Adipocyte (in vitro differentiated cells): ENCODE measurements around the gene COG1.

Experiments
- DNase-seq: peaks from one replicate; pipeline ENCODE4 v3.0.0-alpha.2; 2015; ENCODE audit warnings: low read depth
- H3K27me3 ChIP-seq: replicated peaks from 2 replicates; pipeline ENCODE4 v1.7.0; 2013; ENCODE audit warnings: mild to moderate bottlenecking, low read length, moderate library complexity; ENCODE audit not compliant: control insufficient read depth, insufficient read depth
- H3K36me3 ChIP-seq: 2 replicates; pipeline ENCODE4 v1.7.0; 2013; ENCODE audit warnings: low read length, mild to moderate bottlenecking, moderate library complexity; ENCODE audit not compliant: control insufficient read depth, insufficient read depth, severe bottlenecking
- H3K4me1 ChIP-seq: 2 replicates; pipeline ENCODE4 v1.7.0; 2013; ENCODE audit warnings: mild to moderate bottlenecking, low read length, moderate library complexity; ENCODE audit not compliant: control insufficient read depth, insufficient read depth
- H3K4me3 ChIP-seq: 2 replicates; pipeline ENCODE4 v1.7.0; 2013; ENCODE audit warnings: mild to moderate bottlenecking, low read length, moderate library complexity
- H3K9ac ChIP-seq: 2 replicates; pipeline ENCODE4 v1.7.0; 2013; ENCODE audit warnings: mild to moderate bottlenecking, low read length, moderate library complexity
- H3K9me3 ChIP-seq: 2 replicates; pipeline ENCODE4 v1.7.0; 2013; ENCODE audit warnings: mild to moderate bottlenecking, low read length, moderate library complexity; ENCODE audit not compliant: control insufficient read depth

The COG1 gene

DNA sequence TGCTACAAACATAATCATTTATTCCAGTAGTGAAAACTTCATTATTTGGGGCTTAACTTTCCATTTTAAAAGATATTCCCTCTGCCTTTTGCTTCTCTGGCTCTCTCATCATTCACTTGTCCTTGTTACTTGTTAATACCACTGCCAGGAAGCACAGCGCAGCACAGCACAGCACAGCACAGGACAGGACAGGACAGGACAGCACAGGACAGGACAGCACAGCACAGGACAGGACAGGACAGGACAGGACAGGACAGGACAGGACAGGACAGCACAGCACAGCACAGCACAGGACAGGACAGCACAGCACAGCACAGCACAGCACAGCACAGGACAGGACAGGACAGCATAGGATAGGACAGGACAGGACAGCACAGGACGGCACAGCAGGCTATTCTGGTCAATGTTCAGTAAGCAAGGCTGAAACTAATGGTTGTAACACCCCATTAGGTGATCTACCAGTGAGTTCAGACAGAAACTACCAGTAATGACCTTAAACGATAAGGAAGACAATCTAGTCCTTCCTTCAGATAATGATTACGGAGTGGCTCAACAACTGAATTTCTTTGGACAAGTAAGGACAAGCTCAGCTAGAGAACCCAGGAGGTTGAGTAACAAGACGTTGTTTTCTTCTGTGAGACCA, 31.9 kb downstream of the COG1 start:
- Histone ChIP-seq H3K4me3 (no peak overlapping the region), H3K4me1 (peaks cover 34% of the 10 kb centered on the region), H3K9me3 (no peaks in the 10 kb centered on the region), H3K27me3 (no peaks in the 10 kb centered on the region), H3K9ac (no peak overlapping the region), H3K36me3 (no peaks in the 10 kb centered on the region)
- no peak for DNase-seq

DNA sequence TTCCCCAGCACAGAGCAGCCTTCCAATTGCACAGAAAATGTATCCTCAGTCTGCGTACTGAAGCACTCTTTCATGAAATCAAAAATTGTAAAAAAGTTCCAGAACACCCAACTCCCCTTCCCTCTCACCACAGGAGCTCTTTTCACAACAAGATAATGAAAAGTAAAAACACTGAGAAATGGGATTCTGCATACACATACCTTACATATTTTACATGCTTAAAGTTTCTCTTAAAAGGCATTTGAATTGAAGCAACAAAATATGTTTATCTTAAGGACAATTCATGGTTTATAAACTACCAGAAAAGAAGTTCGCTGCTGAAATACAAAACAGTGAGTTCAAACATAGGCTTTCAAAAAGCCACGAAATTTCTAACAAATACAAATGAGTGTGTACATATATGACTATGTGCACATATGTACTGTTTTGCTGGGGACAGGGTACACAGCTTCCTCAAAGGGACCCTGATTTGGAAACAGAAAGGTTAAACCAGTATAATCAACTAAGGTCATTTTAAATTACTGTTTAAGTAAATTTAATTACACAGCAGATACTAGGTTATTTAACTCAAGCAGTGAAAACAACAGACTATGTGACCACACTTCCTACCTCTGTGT, 33.8 kb downstream of the COG1 start:
- Histone ChIP-seq H3K9me3 (no peaks in the 10 kb centered on the region), H3K4me1 (peaks cover 46% of the 10 kb centered on the region), H3K27me3 (no peaks in the 10 kb centered on the region), H3K36me3 (no peaks in the 10 kb centered on the region), H3K9ac (peak overlapping the region; percentile 30), H3K4me3 (no peak overlapping the region)
- DNase-seq: peak; percentile 48

DNA sequence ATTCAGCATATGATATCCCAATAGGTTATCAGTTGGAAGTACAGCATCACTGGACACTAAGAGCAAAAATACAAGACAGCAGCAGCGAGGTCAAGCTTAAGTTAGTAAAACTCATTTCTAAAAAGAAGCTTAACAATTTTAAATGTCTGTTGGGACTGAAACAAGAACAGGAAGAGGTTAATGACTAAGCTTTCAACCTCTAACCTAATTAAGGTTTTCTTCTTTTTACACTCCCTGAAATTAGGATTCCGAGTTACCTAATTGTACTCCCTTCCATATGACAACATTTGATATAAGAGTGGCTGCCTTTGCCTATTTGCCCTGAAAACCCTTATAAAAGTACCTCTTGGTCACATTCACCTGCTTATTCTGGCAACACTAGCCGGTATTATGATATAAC, 34.5 kb downstream of the COG1 start:
- Histone ChIP-seq H3K27me3 (no peaks in the 10 kb centered on the region), H3K4me3 (no peak overlapping the region), H3K36me3 (no peaks in the 10 kb centered on the region), H3K4me1 (peaks cover 46% of the 10 kb centered on the region), H3K9me3 (no peaks in the 10 kb centered on the region), H3K9ac (peak overlapping the region; percentile 30)
- no peak for DNase-seq

DNA sequence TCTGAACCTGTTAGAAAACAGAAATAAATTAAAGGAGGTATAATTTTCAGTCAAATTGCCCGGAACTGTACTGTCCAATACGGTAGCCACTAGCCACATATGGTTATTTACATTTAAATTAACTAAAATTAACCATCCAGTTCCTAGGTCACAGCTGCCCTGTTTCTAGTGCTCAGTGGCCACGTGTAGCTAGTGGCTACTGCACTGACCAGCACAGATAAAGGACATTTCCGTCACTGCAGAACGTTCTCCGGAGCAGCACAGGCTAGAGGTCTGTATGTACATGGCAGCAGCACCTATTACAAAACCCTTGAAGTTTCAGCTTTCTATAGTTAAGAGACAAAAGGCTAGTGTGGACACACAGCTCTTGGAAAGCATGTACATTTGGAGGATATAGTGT, 35.1 kb downstream of the COG1 start:
- DNase-seq: no peak
- Histone ChIP-seq H3K36me3 (no peaks in the 10 kb centered on the region), H3K9ac (peak overlapping the region; percentile 30), H3K9me3 (no peaks in the 10 kb centered on the region), H3K4me3 (peak overlapping the region; percentile 51), H3K27me3 (no peaks in the 10 kb centered on the region), H3K4me1 (peaks cover 46% of the 10 kb centered on the region)

DNA sequence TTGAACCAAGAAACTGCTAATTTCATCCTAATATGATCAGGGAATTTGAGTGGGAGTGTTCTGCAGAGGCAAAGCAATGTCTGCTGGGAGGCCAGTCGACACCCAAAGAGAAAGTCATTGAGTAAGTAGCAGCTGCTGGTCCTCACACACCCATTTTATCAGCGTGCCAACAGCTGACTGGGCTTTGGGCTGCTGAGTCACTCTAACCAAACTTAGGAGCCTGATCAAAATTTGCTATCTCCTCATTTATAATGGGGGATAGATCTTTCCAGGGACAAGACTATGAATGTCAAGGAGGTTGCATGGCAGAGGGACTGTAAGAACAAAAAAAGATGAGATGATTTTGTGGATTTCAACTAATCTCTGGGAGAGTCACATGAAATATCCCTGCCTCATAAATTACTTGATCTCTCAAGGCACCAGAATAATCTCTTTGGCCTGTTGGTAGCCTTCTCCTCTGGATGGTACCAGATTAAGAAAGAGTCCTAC, 35.9 kb downstream of the COG1 start:
- DNase-seq: peak; percentile 88
- H3K4me3 ChIP-seq: peak overlapping the region; percentile 51
- H3K27me3 ChIP-seq: no peaks in the 10 kb centered on the region
- peak overlapping the region; percentile 30 for H3K9ac ChIP-seq
- no peaks in the 10 kb centered on the region for H3K9me3 ChIP-seq
- peaks cover 51% of the 10 kb centered on the region for H3K4me1 ChIP-seq
- no peaks in the 10 kb centered on the region for H3K36me3 ChIP-seq

DNA sequence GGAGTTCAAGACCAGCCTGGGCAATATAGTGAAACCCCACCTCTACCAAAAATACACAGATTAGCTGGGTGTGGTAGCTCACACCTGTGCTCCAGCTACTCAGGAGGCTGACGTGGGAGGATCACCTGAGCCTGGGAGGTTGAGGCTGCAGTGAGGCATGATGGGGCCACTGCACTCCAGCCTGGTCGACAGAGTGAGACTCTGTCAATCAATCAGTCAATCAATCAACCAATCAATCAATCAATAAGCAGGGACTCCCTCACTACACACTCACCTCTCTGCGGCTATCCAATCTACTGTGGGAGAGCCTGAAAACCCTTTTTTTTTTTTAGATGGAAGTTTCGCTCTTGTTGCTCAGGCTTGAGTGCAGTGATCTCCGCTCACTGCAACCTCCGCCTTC, 37.2 kb downstream of the COG1 start:
- H3K4me3 ChIP-seq: no peak overlapping the region
- H3K36me3 ChIP-seq: peaks cover 1% of the 10 kb centered on the region
- no peaks in the 10 kb centered on the region for H3K27me3 ChIP-seq
- no peaks in the 10 kb centered on the region for H3K9me3 ChIP-seq
- no peak for DNase-seq
- peaks cover 51% of the 10 kb centered on the region for H3K4me1 ChIP-seq
- H3K9ac ChIP-seq: no peak overlapping the region

DNA sequence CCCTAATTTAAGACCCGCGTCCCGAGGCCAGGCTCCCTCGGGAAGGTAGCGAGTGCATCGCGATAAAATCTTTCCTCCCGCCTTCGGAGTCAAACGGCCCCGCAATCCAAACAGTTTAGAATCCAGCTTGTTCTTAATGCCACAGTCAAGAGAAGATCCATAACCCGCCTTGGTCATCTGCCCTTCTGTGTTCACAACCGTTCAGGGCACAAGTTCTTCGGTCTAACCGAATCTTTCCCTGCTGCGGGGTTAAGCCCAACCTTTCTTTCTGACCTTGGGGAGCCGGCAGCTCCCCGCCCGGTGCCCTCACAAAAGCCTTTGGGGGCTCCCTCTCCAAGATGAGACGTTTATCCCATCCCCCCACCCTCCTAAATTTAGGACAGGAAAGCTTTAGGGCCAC, 38.5 kb downstream of the COG1 start:
- Histone ChIP-seq H3K36me3 (peaks cover 14% of the 10 kb centered on the region), H3K9ac (peak overlapping the region; percentile 92), H3K9me3 (no peaks in the 10 kb centered on the region), H3K4me3 (peak overlapping the region; percentile 96), H3K27me3 (no peaks in the 10 kb centered on the region), H3K4me1 (peaks cover 48% of the 10 kb centered on the region)
- DNase-seq: peak; percentile 64

DNA sequence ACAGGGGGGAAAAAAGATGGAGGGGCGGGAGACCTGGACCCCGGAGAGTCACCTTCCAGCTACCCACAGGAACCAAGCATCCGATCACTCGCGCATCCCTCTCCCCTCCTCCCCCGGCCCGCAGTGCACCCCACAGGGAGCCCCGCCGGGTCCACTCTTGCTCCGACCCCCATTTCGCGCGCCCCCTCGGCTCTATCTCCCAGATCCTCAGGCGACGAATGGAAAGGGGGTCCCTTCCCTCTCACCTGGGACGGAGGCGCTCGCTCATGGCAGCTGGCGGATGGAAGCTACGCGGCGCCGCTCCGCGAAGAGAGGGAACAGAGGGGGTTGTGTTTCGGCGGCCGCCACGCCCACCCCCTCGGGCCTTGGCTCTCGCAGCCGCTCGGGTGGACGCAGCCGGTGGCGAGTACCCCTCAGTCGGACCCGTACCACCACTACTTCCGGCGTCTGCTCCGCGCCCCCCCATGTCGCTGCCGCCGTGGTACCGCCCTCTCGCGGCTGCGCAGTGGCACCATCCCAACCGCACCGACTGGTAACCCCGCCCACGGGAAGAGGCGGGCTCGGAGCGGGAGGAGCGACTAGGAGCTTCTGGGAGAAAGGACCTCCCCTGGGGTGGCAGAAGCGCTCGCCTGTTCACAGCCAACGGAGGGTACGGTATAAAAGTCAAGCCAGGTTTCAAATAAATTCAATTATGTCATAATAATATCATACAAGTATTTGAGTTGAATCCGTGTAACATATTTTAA, 39.2 kb downstream of the COG1 start:
- Histone ChIP-seq H3K4me1 (peaks cover 42% of the 10 kb centered on the region), H3K4me3 (peak overlapping the region; percentile 96), H3K27me3 (no peaks in the 10 kb centered on the region), H3K36me3 (peaks cover 20% of the 10 kb centered on the region), H3K9me3 (no peaks in the 10 kb centered on the region), H3K9ac (peak overlapping the region; percentile 92)
- DNase-seq: peak; percentile 98

DNA sequence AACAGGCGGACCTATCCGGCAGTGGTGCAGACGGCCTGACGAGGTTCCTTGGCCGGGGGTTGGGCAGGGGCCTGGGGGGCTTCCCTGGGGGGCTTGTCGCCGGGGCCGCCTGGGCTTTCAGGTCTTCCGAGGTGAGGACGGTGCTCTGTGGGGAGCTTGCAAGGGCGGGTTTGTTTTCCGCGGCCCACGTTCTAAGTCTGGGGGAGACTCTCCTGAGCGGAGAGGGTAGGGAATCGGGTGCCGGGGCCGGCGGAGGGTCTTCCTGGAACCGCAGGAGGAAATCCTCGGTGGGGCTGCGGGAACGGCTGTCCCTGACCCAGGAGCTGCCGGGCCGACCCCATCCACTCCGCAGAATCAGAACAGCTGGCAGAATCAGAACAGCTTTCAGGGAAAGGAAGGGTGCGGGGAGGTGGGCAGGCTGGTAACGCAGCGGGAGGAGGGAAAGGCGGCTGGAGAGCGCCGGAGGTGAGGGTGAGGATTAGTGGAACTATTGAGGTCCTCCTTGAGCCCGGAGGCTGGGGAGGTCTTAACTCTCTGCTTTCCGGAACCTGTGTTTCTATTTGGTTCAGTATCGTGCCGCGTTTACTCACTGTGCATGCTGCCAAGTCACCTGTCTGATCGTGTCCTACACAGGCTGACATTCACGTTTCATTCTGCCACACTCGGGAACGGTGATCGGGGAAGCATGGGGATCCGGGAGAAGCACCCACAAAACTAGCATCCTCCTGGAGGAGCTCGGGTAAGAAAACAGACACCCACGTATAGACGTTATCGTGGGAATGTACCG, 39.9 kb downstream of the COG1 start:
- DNase-seq: peak; percentile 64
- Histone ChIP-seq H3K36me3 (peaks cover 28% of the 10 kb centered on the region), H3K9ac (peak overlapping the region; percentile 92), H3K27me3 (no peaks in the 10 kb centered on the region), H3K4me3 (peak overlapping the region; percentile 96), H3K9me3 (no peaks in the 10 kb centered on the region), H3K4me1 (peaks cover 34% of the 10 kb centered on the region)

DNA sequence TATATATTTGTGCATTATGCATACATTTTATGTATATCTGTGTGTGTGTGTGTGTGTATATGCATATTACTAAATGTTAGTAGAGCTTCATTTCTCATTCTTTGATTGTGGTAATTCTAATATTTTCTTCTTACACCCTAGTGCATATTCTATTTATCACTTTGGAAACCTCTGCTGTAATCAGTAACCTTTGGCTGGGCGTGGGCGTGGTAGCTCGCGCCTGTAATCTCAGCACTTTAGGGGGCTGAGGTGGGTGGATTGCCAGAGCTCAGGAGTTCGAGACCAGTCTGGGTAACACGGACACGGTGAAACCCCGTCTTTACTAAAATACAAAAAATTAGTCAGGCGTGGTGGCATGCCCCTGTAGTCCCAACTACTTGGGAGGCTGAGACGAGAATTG, 41.9 kb downstream of the COG1 start:
- H3K36me3 ChIP-seq: peaks cover 28% of the 10 kb centered on the region
- no peak overlapping the region for H3K9ac ChIP-seq
- no peak overlapping the region for H3K4me3 ChIP-seq
- H3K4me1 ChIP-seq: peaks cover 17% of the 10 kb centered on the region
- no peaks in the 10 kb centered on the region for H3K9me3 ChIP-seq
- no peak for DNase-seq
- H3K27me3 ChIP-seq: no peaks in the 10 kb centered on the region

DNA sequence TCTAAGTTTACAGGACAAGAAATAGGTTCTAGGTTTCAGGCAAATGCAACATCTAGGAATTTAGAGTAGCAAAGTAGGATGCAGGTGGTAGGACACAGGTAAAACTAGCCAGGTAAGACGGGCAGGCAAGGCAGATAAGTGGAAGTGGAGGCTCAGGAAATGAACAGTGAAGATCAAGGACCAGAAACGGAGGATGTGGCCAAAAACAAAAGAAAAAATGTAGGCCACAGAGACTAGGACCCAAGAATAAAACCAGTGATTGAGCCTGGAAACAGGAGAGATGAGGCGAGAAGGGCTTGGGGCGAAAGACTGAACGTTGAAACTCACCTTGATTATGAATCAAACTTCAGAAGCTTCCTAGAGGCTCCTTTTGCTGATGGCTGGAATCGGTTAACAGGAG, 44.9 kb downstream of the COG1 start:
- H3K9ac ChIP-seq: no peak overlapping the region
- H3K9me3 ChIP-seq: no peaks in the 10 kb centered on the region
- H3K27me3 ChIP-seq: no peaks in the 10 kb centered on the region
- H3K4me1 ChIP-seq: peaks cover 5% of the 10 kb centered on the region
- no peak overlapping the region for H3K4me3 ChIP-seq
- DNase-seq: no peak
- H3K36me3 ChIP-seq: peaks cover 28% of the 10 kb centered on the region
